ENCODE results near the gene FAM162B. TPM values are rescaled to one million over a fixed set of nuclear protein-coding genes. Genes with fewer than 3 reads are reported as not detected.

FAM162B gene
- total and polyA plus RNA-seq, 4 experiments from 2014 or later: not detected

DNA sequence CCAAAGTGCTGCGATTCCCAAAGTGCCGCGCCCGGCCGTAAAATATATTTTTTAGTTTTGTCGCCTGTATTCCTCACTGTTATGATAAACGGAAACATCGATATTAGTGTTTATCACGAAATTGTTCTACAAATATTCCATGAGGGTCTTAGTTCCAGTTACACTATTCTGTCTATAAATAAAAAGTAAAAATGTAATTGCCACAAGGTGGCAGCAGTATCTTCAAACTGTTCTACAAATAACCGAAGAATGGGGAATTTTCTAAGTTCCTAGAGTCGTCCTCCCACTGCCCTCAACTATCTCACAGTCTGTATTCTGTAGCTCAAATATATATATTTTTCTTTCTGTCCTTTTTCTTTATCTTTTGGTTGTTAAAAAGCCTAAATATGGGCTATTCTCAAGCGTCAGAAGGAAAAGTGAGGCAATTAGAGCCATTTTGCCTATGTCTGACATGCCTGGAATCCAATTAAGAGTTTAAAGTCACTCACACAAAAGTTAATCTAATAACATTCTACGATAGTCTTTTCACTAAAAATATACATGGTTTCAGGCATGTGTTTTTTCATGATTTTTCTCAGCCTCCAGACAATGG is 14.2 kb upstream of the FAM162B start:
- H3K4me1 Mint-ChIP-seq: no peaks in the 10 kb centered on the region
- peaks cover 0 to 2% (median 0%) of the 10 kb centered on the region in 8 donors for H3K9me3 Mint-ChIP-seq
- intact Hi-C loops (cut with micrococcal nuclease): loop anchor here (5.0 kb wide), 1 partner anchor 673 kb away; no protein-coding TSS in a partner anchor
- no peak overlapping the region for H3K27ac Mint-ChIP-seq
- POLR2A ChIA-PET (ENCODE audit: partially characterized antibody): no interaction called here
- H3K4me1 ChIP-seq (ENCODE audit: insufficient read depth, low read length): no peaks in the 10 kb centered on the region
- no peaks in the 10 kb centered on the region for H3K36me3 ChIP-seq (ENCODE audit: insufficient read depth, low read length)
- no peak overlapping the region for H3K27ac ChIP-seq (ENCODE audit: low read depth, low read length)
- H3K4me3 ChIP-seq (ENCODE audit: low read length in 2 of 2): no peak overlapping the region
- H3K27me3 ChIP-seq (ENCODE audit: insufficient read depth, low read length): no peaks in the 10 kb centered on the region
- CTCF ChIA-PET (ENCODE audit: partially characterized antibody): no interaction called here
- H3K4me3 Mint-ChIP-seq: no peak overlapping the region
- DNase-seq: no peak
- H3K9me3 ChIP-seq (ENCODE audit: control insufficient read depth in 1 of 2, low read length in 2 of 2): no peaks in the 10 kb centered on the region
- no peaks in the 10 kb centered on the region for H3K36me3 Mint-ChIP-seq
- peaks cover 8 to 13% of the 10 kb centered on the region in 2 donors for H3K27me3 Mint-ChIP-seq

DNA sequence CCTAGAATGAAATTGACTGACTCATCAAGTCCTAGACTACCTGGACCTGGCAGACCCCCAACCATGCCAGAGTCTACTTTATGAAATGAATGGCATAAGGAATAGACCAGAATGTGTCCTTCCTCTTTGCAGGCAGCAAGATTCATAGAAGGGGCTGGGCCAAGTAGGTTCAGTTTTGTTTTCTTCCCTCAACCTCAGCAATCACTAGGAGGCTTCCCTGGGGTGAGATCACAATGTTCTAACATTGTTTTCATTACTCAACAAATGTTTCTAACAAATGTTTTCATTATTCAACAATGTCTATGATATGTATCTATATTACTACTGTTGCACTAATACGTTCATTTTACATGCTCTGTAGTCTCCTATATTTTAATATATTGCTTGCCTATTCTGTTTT is 8.4 kb upstream of the FAM162B start:
- intact Hi-C loops (cut with micrococcal nuclease): no loop called here
- Mint-ChIP-seq H3K36me3 (no peaks in the 10 kb centered on the region), H3K4me3 (no peak overlapping the region), H3K4me1 (no peaks in the 10 kb centered on the region), H3K9me3 (peaks cover 0 to 2% (median 0%) of the 10 kb centered on the region in 8 donors), H3K27me3 (peaks cover 9 to 14% of the 10 kb centered on the region in 2 donors), H3K27ac (no peak overlapping the region)
- no peaks in the 10 kb centered on the region for H3K36me3 ChIP-seq (ENCODE audit: insufficient read depth, low read length)
- no peak overlapping the region for H3K4me3 ChIP-seq (ENCODE audit: low read length in 2 of 2)
- no peak overlapping the region for H3K27ac ChIP-seq (ENCODE audit: low read depth, low read length)
- no peak for DNase-seq
- H3K4me1 ChIP-seq (ENCODE audit: insufficient read depth, low read length): no peaks in the 10 kb centered on the region
- no peaks in the 10 kb centered on the region for H3K9me3 ChIP-seq (ENCODE audit: control insufficient read depth in 1 of 2, low read length in 2 of 2)
- CTCF ChIA-PET (ENCODE audit: partially characterized antibody): no interaction called here
- POLR2A ChIA-PET (ENCODE audit: partially characterized antibody): no interaction called here
- H3K27me3 ChIP-seq (ENCODE audit: insufficient read depth, low read length): no peaks in the 10 kb centered on the region

DNA sequence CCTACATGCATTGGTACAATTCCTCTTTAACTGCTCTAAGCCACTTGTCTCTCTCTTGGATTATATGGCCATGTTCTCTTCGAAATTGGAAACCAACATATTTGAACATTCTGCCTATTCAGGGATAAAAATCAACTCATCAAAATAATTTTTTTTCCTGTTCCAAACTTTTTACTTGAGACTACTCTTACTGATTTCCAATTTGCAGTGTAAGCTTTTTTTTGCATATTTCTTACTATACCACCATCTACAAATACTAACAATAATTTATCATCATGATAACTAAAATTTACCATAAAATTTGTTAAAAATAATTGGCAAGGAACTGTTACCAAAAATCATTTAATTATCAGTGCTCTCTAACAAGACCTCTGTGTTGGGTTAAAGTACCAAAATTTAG is 6.9 kb upstream of the FAM162B start:
- Mint-ChIP-seq H3K4me1 (no peaks in the 10 kb centered on the region), H3K9me3 (peaks cover 0 to 2% (median 0%) of the 10 kb centered on the region in 8 donors), H3K4me3 (no peak overlapping the region), H3K36me3 (no peaks in the 10 kb centered on the region), H3K27ac (no peak overlapping the region), H3K27me3 (peaks cover 11 to 19% of the 10 kb centered on the region in 2 donors)
- Histone ChIP-seq H3K4me1 (ENCODE audit: insufficient read depth, low read length) (no peaks in the 10 kb centered on the region), H3K4me3 (ENCODE audit: low read length in 2 of 2) (no peak overlapping the region), H3K27me3 (ENCODE audit: insufficient read depth, low read length) (no peaks in the 10 kb centered on the region), H3K36me3 (ENCODE audit: insufficient read depth, low read length) (no peaks in the 10 kb centered on the region), H3K27ac (ENCODE audit: low read depth, low read length) (no peak overlapping the region), H3K9me3 (ENCODE audit: control insufficient read depth in 1 of 2, low read length in 2 of 2) (no peaks in the 10 kb centered on the region)
- DNase-seq: no peak
- CTCF ChIA-PET (ENCODE audit: partially characterized antibody): no interaction called here
- POLR2A ChIA-PET (ENCODE audit: partially characterized antibody): no interaction called here
- intact Hi-C loops (cut with micrococcal nuclease): no loop called here

DNA sequence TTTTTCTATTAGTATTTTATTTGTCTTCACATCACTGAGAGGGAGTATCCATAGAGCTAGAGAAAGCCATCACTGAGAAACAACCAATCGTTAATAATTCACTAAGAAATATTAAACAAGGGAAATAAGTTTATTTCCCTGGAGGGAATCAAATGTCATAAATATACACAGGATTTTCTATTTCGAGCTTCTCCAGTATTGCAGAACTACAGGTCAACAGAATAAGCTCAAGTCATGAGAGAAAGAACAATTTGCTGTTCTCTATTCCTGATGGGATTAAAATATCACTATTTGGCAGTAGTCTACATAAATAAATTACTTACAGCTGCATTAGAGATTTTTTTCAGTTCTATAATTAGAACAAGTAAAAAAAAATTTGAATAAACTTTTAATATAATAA is 2.2 kb upstream of the FAM162B start:
- Mint-ChIP-seq H3K27me3 (peaks cover 31 to 40% of the 10 kb centered on the region in 2 donors), H3K4me1 (peaks cover 9 to 16% (median 11%) of the 10 kb centered on the region in 4 donors), H3K9me3 (no peaks in the 10 kb centered on the region), H3K27ac (no peak overlapping the region), H3K4me3 (no peak overlapping the region), H3K36me3 (no peaks in the 10 kb centered on the region)
- H3K27ac ChIP-seq (ENCODE audit: low read depth, low read length): no peak overlapping the region
- CTCF ChIA-PET (ENCODE audit: partially characterized antibody): no interaction called here
- DNase-seq: no peak
- H3K27me3 ChIP-seq (ENCODE audit: insufficient read depth, low read length): peaks cover 4% of the 10 kb centered on the region
- no peak overlapping the region for H3K4me3 ChIP-seq (ENCODE audit: low read length in 2 of 2)
- H3K4me1 ChIP-seq (ENCODE audit: insufficient read depth, low read length): no peaks in the 10 kb centered on the region
- POLR2A ChIA-PET (ENCODE audit: partially characterized antibody): no interaction called here
- no peaks in the 10 kb centered on the region for H3K9me3 ChIP-seq (ENCODE audit: control insufficient read depth in 1 of 2, low read length in 2 of 2)
- no peaks in the 10 kb centered on the region for H3K36me3 ChIP-seq (ENCODE audit: insufficient read depth, low read length)
- intact Hi-C loops (cut with micrococcal nuclease): no loop called here

DNA sequence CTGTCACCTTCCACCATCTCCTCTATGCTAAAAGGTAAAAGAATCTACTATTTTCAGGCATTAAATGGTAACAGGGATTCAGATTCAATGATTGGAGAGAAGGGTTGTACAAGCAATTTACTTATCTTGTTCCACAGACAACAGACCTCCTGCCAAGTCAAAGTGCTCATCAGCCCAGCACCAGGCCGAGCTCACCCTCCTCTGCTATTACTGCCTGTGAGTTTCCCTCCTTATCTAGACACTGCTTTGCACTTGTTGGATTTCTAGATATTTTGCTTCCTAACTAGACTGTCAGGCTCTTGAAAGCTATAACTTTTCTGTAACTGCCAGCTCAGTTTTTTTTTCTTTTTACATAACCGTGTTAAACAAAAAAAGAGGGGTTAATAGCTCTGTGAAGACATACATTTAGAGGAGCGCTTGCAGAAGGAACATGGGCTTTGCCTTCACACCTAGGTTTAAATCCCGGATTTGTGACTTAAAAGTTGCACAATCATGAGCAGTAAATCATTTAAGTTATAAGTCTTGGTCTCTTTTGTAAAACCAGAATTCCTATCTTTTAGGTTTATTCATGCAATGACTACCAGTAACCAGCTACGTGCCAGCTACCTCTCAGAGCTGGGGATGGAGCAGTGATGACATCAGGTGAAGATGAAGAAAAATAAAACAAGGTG is 1.1 kb upstream of the FAM162B start:
- peaks cover 4% of the 10 kb centered on the region for H3K27me3 ChIP-seq (ENCODE audit: insufficient read depth, low read length)
- Mint-ChIP-seq H3K36me3 (no peaks in the 10 kb centered on the region), H3K4me3 (peak overlapping the region in 5 of 8 donors; percentile 7 to 82 (median 66)), H3K27ac (no peak overlapping the region), H3K4me1 (peaks cover 9 to 16% (median 11%) of the 10 kb centered on the region in 4 donors), H3K9me3 (no peaks in the 10 kb centered on the region), H3K27me3 (peaks cover 34 to 40% of the 10 kb centered on the region in 2 donors)
- no peak overlapping the region for H3K4me3 ChIP-seq (ENCODE audit: low read length in 2 of 2)
- no peak for DNase-seq
- POLR2A ChIA-PET (ENCODE audit: partially characterized antibody): no interaction called here
- no peaks in the 10 kb centered on the region for H3K9me3 ChIP-seq (ENCODE audit: control insufficient read depth in 1 of 2, low read length in 2 of 2)
- no peak overlapping the region for H3K27ac ChIP-seq (ENCODE audit: low read depth, low read length)
- H3K36me3 ChIP-seq (ENCODE audit: insufficient read depth, low read length): no peaks in the 10 kb centered on the region
- intact Hi-C loops (cut with micrococcal nuclease): no loop called here
- CTCF ChIA-PET (ENCODE audit: partially characterized antibody): no interaction called here
- H3K4me1 ChIP-seq (ENCODE audit: insufficient read depth, low read length): no peaks in the 10 kb centered on the region

DNA sequence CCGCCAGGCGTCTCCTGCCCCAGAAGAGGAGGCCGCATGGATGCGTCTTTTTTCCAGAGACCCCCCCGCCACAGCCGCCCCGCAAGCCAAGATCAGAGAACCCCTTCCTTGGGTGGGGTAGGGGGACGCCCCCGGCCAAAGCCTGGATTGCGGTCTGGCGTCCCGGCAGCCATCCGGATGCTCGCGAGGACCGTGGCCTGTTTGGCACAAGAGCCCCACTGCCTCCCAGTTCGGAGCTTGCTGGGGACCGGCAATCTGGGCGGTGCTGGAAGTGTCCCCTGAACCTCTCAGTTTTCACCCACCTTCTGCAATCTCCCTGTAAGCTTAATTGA is 924 bp downstream of the FAM162B start:
- Histone ChIP-seq H3K9me3 (ENCODE audit: control insufficient read depth in 1 of 2, low read length in 2 of 2) (no peaks in the 10 kb centered on the region), H3K36me3 (ENCODE audit: insufficient read depth, low read length) (no peaks in the 10 kb centered on the region), H3K4me3 (ENCODE audit: low read length in 2 of 2) (no peak overlapping the region), H3K27me3 (ENCODE audit: insufficient read depth, low read length) (peaks cover 4% of the 10 kb centered on the region), H3K4me1 (ENCODE audit: insufficient read depth, low read length) (no peaks in the 10 kb centered on the region), H3K27ac (ENCODE audit: low read depth, low read length) (no peak overlapping the region)
- ChIA-PET POLR2A (ENCODE audit: partially characterized antibody) (no interaction called here), CTCF (ENCODE audit: partially characterized antibody) (no interaction called here)
- Mint-ChIP-seq H3K9me3 (no peaks in the 10 kb centered on the region), H3K4me1 (peaks cover 9 to 16% (median 11%) of the 10 kb centered on the region in 4 donors), H3K36me3 (no peaks in the 10 kb centered on the region), H3K27ac (no peak overlapping the region), H3K4me3 (peak overlapping the region in 5 of 8 donors; percentile 15 to 59 (median 32)), H3K27me3 (peaks cover 35 to 43% of the 10 kb centered on the region in 2 donors)
- DNase-seq: no peak
- intact Hi-C loops (cut with micrococcal nuclease): no loop called here

DNA sequence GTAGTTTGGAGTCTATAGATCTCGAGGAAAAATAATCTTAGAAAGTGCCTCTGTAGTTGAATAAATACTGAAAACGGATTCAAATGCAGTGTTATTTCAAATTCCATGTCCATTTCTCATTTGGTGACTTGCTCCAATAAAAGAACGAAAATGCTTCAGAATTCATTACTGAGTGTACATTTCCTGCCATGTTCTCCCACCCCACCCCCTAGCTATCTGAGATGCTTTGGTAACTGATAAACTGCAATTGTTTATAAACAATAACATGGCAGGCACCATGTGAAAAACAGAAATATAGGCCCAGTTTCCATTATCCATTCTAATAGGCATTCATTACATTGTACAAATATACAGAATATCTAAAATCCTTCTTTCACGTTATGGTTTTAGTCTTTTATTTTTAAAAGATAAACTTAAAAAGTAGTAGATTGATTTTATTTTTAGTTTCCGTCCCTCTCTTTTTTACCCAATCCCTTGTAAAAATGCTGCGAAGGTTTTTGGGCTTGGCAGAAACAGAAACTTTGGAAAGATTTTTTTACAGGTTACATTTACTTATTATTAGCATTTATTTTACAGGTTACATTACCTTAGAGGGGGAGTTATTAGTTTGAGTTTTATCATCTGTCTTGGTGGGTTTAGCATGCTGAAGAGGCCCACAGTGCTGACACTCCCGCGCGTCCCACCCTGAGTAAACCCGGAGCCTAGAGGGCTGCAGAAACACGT is 1.5 kb downstream of the FAM162B start:
- Histone ChIP-seq H3K36me3 (ENCODE audit: insufficient read depth, low read length) (no peaks in the 10 kb centered on the region), H3K27me3 (ENCODE audit: insufficient read depth, low read length) (peaks cover 4% of the 10 kb centered on the region), H3K4me3 (ENCODE audit: low read length in 2 of 2) (no peak overlapping the region), H3K9me3 (ENCODE audit: control insufficient read depth in 1 of 2, low read length in 2 of 2) (no peaks in the 10 kb centered on the region), H3K4me1 (ENCODE audit: insufficient read depth, low read length) (no peaks in the 10 kb centered on the region), H3K27ac (ENCODE audit: low read depth, low read length) (no peak overlapping the region)
- POLR2A ChIA-PET (ENCODE audit: partially characterized antibody): no interaction called here
- peak overlapping the region in 2 of 8 donors; percentile 31 to 45 for H3K4me3 Mint-ChIP-seq
- peaks cover 9 to 16% (median 11%) of the 10 kb centered on the region in 4 donors for H3K4me1 Mint-ChIP-seq
- no peaks in the 10 kb centered on the region for H3K36me3 Mint-ChIP-seq
- no peaks in the 10 kb centered on the region for H3K9me3 Mint-ChIP-seq
- H3K27me3 Mint-ChIP-seq: peaks cover 35 to 43% of the 10 kb centered on the region in 2 donors
- CTCF ChIA-PET (ENCODE audit: partially characterized antibody): no interaction called here
- intact Hi-C loops (cut with micrococcal nuclease): no loop called here
- DNase-seq: no peak
- H3K27ac Mint-ChIP-seq: no peak overlapping the region

Data from CD4-positive, alpha-beta memory T cell (primary cell).